Neural cell (in vitro differentiated cells): ENCODE results near the gene CACUL1.

Experiments
- CTCF ChIP-seq: fragments of 450-650 bp; IDR thresholded peaks from 2 replicates; pipeline ENCODE4 v1.5.1; 2014; ENCODE audit warnings: antibody characterized with exemption, mild to moderate bottlenecking, moderate library complexity; ENCODE audit not compliant: poor library complexity, severe bottlenecking
- EP300 ChIP-seq: fragments of 450-650 bp; conservative IDR thresholded peaks from 2 replicates; pipeline ENCODE4 v1.6.1; 2014; ENCODE audit warnings: antibody characterized with exemption, mild to moderate bottlenecking, moderate library complexity; ENCODE audit not compliant: poor library complexity, severe bottlenecking
- EZH2 ChIP-seq: fragments of 200-600, 300-800 bp; shearing (Covaris generic), sonication (generic); IDR thresholded peaks from 2 replicates; pipeline ENCODE4 v1.6.1; 2014; ENCODE audit warnings: antibody characterized with exemption, low read length, borderline replicate concordance, mild to moderate bottlenecking; ENCODE audit not compliant: insufficient read depth, poor library complexity, severe bottlenecking
- MXI1 ChIP-seq: fragments of 450-650 bp; conservative IDR thresholded peaks from 2 replicates; pipeline ENCODE4 v1.6.1; 2014; ENCODE audit warnings: antibody characterized with exemption, mild to moderate bottlenecking; ENCODE audit not compliant: poor library complexity, severe bottlenecking
- POLR2AphosphoS5 ChIP-seq: IDR thresholded peaks from 2 replicates; pipeline ENCODE4 v1.6.1; 2012
- RAD21 ChIP-seq: fragments of 450-650 bp; conservative IDR thresholded peaks from 2 replicates; pipeline ENCODE4 v1.6.1; 2014; ENCODE audit warnings: antibody characterized with exemption, mild to moderate bottlenecking, moderate library complexity
- REST ChIP-seq: IDR thresholded peaks from 2 replicates; pipeline ENCODE4 v1.6.1; 2012; ENCODE audit warnings: borderline replicate concordance
- SMC3 ChIP-seq: fragments of 450-650 bp; conservative IDR thresholded peaks from 2 replicates; pipeline ENCODE4 v1.6.1; 2014; ENCODE audit warnings: antibody characterized with exemption, mild to moderate bottlenecking, moderate library complexity; ENCODE audit not compliant: poor library complexity
- TAF1 ChIP-seq: IDR thresholded peaks from 2 replicates; pipeline ENCODE4 v1.6.1; 2012; ENCODE audit warnings: low read depth

- TF ChIP-seq CTCF (no peak), EP300 (no peak), EZH2 (no peak), SMC3 (no peak), MXI1 (no peak), POLR2AphosphoS5 (no peak), TAF1 (no peak), RAD21 (no peak), REST (no peak)
Observed at GRCh38 chr10:118768041-118768919, 13.5 kb upstream of the CACUL1 start.
